WTC11 (cell line): ENCODE data around the gene COL4A5.

Experiments used
- ELF4 ChIP-seq: sonication (generic); formaldehyde crosslinking; IDR thresholded peaks from 2 replicates; pipeline ENCODE4 v1.8.1; 2022; ENCODE audit warnings: low read depth, mild to moderate bottlenecking, moderate library complexity, missing genetic modification reagents
- RELA ChIP-seq: sonication (generic); formaldehyde crosslinking; IDR thresholded peaks from 2 replicates; pipeline ENCODE4 v1.8.1; 2022; ENCODE audit warnings: missing genetic modification reagents, mild to moderate bottlenecking, borderline replicate concordance
- TCF7 ChIP-seq: sonication (generic); formaldehyde crosslinking; IDR thresholded peaks from 2 replicates; pipeline ENCODE4 v1.8.0; 2022; ENCODE audit warnings: mild to moderate bottlenecking, low read depth, missing genetic modification reagents, moderate library complexity
- ZNF138 ChIP-seq: sonication (generic); formaldehyde crosslinking; conservative IDR thresholded peaks from 2 replicates; pipeline ENCODE4 v1.8.1; 2022; ENCODE audit warnings: mild to moderate bottlenecking, moderate library complexity, missing genetic modification reagents
- TF ChIP-seq, protein P1 (sequence below): fragments of 200-600 bp; IDR thresholded peaks from 2 replicates; pipeline ENCODE4 v1.8.0; 2022; ENCODE audit warnings: antibody characterized with exemption
- TF ChIP-seq, protein P2 (sequence below): sonication (generic); formaldehyde crosslinking; IDR thresholded peaks from 2 replicates; pipeline ENCODE4 v1.8.1; 2023; ENCODE audit warnings: mild to moderate bottlenecking, missing genetic modification reagents, moderate library complexity

DNA sequence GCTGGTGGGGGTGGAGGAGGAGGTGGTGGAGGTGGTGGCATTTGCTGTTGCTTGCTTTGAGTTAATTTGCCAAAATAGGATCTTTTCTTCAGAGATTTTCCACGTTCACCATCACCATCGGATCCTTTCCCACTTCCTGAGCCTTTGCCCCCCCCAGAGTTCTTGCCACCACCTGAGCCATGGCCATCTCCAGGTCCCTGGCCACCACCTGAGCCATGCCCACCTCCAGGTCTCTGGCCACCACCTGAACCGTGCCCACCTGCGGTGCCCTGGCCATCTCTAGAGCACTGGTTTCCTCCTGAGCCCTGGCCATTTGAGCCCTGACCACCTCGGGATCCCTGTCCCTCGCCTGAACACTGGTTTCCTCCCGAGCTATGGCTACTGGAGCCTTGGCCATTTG, 294.8 kb downstream of the COL4A5 start:
- TF ChIP-seq, protein P1, sequence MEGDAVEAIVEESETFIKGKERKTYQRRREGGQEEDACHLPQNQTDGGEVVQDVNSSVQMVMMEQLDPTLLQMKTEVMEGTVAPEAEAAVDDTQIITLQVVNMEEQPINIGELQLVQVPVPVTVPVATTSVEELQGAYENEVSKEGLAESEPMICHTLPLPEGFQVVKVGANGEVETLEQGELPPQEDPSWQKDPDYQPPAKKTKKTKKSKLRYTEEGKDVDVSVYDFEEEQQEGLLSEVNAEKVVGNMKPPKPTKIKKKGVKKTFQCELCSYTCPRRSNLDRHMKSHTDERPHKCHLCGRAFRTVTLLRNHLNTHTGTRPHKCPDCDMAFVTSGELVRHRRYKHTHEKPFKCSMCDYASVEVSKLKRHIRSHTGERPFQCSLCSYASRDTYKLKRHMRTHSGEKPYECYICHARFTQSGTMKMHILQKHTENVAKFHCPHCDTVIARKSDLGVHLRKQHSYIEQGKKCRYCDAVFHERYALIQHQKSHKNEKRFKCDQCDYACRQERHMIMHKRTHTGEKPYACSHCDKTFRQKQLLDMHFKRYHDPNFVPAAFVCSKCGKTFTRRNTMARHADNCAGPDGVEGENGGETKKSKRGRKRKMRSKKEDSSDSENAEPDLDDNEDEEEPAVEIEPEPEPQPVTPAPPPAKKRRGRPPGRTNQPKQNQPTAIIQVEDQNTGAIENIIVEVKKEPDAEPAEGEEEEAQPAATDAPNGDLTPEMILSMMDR = no peak
- TF ChIP-seq ZNF138 (CRISPR knock-in tag) (no peak), RELA (CRISPR knock-in tag) (no peak), TCF7 (CRISPR knock-in tag) (no peak), ELF4 (CRISPR knock-in tag) (no peak)
- TF ChIP-seq, protein P2, sequence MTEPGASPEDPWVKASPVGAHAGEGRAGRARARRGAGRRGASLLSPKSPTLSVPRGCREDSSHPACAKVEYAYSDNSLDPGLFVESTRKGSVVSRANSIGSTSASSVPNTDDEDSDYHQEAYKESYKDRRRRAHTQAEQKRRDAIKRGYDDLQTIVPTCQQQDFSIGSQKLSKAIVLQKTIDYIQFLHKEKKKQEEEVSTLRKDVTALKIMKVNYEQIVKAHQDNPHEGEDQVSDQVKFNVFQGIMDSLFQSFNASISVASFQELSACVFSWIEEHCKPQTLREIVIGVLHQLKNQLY (CRISPR knock-in tag) = no peak
